IMR-90 (cell line): ENCODE measurements around the gene SGTB. TPM values are rescaled to one million over a fixed set of nuclear protein-coding genes. Genes with fewer than 3 reads are reported as not detected.

Experiments
- ATAC-seq: fragments of 200-7000 bp; cut with Tn5 transposase; 2 replicates; pipeline ENCODE4 v1.9.1; 2020; ENCODE audit warnings: low read depth, mild to moderate bottlenecking, moderate library complexity
- BruUV-seq: library from RNA; stranded (reverse); fragments of 400-500 nt; replicated peaks from 2 replicates; lab custom pipeline; 2021; lab: Mats Ljungman, UMichigan
- CTCF ChIA-PET: fragments of 300-600 bp; formaldehyde crosslinking; extraction: SDS; loops from one replicate; lab custom pipeline; 2021; ENCODE audit warnings: antibody characterized with exemption; lab: Yijun Ruan, JAX
- POLR2A ChIA-PET: fragments of 300-600 bp; sonication (Branson Sonifier 250); formaldehyde crosslinking; loops from one replicate; lab custom pipeline; 2022; ENCODE audit warnings: antibody characterized with exemption; ENCODE audit not compliant: unreplicated experiment; lab: Charles Lee
- DNase-seq: peaks from one replicate; pipeline ENCODE4 v3.0.0; 2013
- H2AFZ ChIP-seq: replicated peaks from 2 replicates; pipeline ENCODE3; 2013; ENCODE audit warnings: low read length, mild to moderate bottlenecking; ENCODE audit not compliant: poor library complexity
- H2AK5ac ChIP-seq: 2 replicates; pipeline ENCODE4 v1.6.1; 2013; ENCODE audit warnings: low read depth, low read length, inconsistent platforms
- H2AK9ac ChIP-seq: replicated peaks from 2 replicates; pipeline ENCODE3; 2013; ENCODE audit warnings: mild to moderate bottlenecking, low read depth, low read length, moderate library complexity; ENCODE audit not compliant: poor library complexity
- H2BK120ac ChIP-seq: 2 replicates; pipeline ENCODE4 v1.6.1; 2013; ENCODE audit warnings: low read depth, low read length, inconsistent platforms
- H2BK15ac ChIP-seq: 3 replicates; pipeline ENCODE4 v1.6.1; 2013; ENCODE audit warnings: low read depth, low read length, inconsistent platforms
- H2BK20ac ChIP-seq: 2 replicates; pipeline ENCODE4 v1.6.1; 2013; ENCODE audit warnings: low read depth, mild to moderate bottlenecking, inconsistent platforms, low read length, moderate library complexity
- H2BK5ac ChIP-seq: 2 replicates; pipeline ENCODE4 v1.6.1; 2013; ENCODE audit warnings: mild to moderate bottlenecking, low read depth, low read length, inconsistent platforms; ENCODE audit not compliant: poor library complexity, severe bottlenecking
- H3K14ac ChIP-seq: replicated peaks from 2 replicates; pipeline ENCODE4 v1.6.1; 2013; ENCODE audit warnings: low read depth, low read length, inconsistent platforms
- H3K18ac ChIP-seq: 2 replicates; pipeline ENCODE4 v1.6.1; 2013; ENCODE audit warnings: low read depth, low read length, control low read depth
- H3K23ac ChIP-seq: 2 replicates; pipeline ENCODE4 v1.6.1; 2013; ENCODE audit warnings: low read depth, low read length, inconsistent platforms
- H3K27ac ChIP-seq: 2 replicates; pipeline ENCODE4 v1.5.1; 2013; ENCODE audit warnings: mild to moderate bottlenecking, control low read depth, low read length; ENCODE audit not compliant: insufficient read depth
- H3K27me3 ChIP-seq: 2 replicates; pipeline ENCODE4 v1.6.1; 2013; ENCODE audit warnings: low read length; ENCODE audit not compliant: control insufficient read depth, insufficient read depth
- H3K36me3 ChIP-seq: 2 replicates; pipeline ENCODE4 v1.6.1; 2013; ENCODE audit warnings: low read length, mixed read lengths; ENCODE audit not compliant: control insufficient read depth, insufficient read depth
- H3K4ac ChIP-seq: 2 replicates; pipeline ENCODE4 v1.6.1; 2013; ENCODE audit warnings: low read depth, low read length, inconsistent platforms
- H3K4me1 ChIP-seq: 2 replicates; pipeline ENCODE4 v1.6.1; 2013; ENCODE audit warnings: low read length, mixed read lengths; ENCODE audit not compliant: control insufficient read depth, insufficient read depth
- H3K4me2 ChIP-seq: 2 replicates; pipeline ENCODE4 v1.6.1; 2013; ENCODE audit warnings: low read depth, mild to moderate bottlenecking, control low read depth, low read length, moderate library complexity
- H3K4me3 ChIP-seq: 2 replicates; pipeline ENCODE4 v1.5.1; 2013; ENCODE audit warnings: low read depth, mild to moderate bottlenecking, control low read depth, low read length, moderate library complexity; ENCODE audit not compliant: insufficient read depth
- H3K56ac ChIP-seq: 2 replicates; pipeline ENCODE4 v1.6.1; 2013; ENCODE audit warnings: low read length, inconsistent platforms; ENCODE audit not compliant: insufficient read depth; ENCODE audit errors: extremely low read depth
- H3K79me1 ChIP-seq, 2 experiments: 2 replicates each; pipeline ENCODE4 v1.6.1; 2013; ENCODE audit warnings: low read length in 2 of 2, inconsistent platforms in 1 of 2, low read depth in 1 of 2
- H3K9ac ChIP-seq: 2 replicates; pipeline ENCODE4 v1.6.1; 2013; ENCODE audit warnings: low read depth, low read length, control low read depth
- H3K9me1 ChIP-seq: 2 replicates; pipeline ENCODE4 v1.6.1; 2013; ENCODE audit warnings: low read length, inconsistent platforms; ENCODE audit not compliant: insufficient read depth
- H3K9me3 ChIP-seq: 2 replicates; pipeline ENCODE4 v1.6.1; 2013; ENCODE audit warnings: low read length; ENCODE audit not compliant: control insufficient read depth, insufficient read depth
- H4K20me1 ChIP-seq: 2 replicates; pipeline ENCODE4 v1.6.1; 2013; ENCODE audit warnings: low read length, inconsistent platforms; ENCODE audit not compliant: insufficient read depth
- H4K5ac ChIP-seq: 2 replicates; pipeline ENCODE4 v1.6.1; 2013; ENCODE audit warnings: mild to moderate bottlenecking, low read depth, low read length, control low read depth
- H4K8ac ChIP-seq, 2 experiments: 2 replicates each; pipeline ENCODE4 v1.6.1; 2013; ENCODE audit warnings: low read depth in 2 of 2, low read length in 2 of 2, control low read depth in 1 of 2, inconsistent platforms in 1 of 2
- H4K91ac ChIP-seq: 2 replicates; pipeline ENCODE4 v1.6.1; 2013; ENCODE audit warnings: low read depth, low read length, inconsistent platforms; ENCODE audit not compliant: insufficient read depth
- FOS ChIP-seq: fragments of 150-350 bp; IDR thresholded peaks from 2 replicates; pipeline ENCODE4 v1.6.1; 2016; ENCODE audit warnings: low read depth, low read length
- RAD21 ChIP-seq: IDR thresholded peaks from 2 replicates; pipeline ENCODE4 v1.6.1; 2012; ENCODE audit warnings: low read length, improper control_type of control experiment
- SMC3 ChIP-seq: fragments of 150-350 bp; IDR thresholded peaks from 2 replicates; pipeline ENCODE4 v1.6.1; 2016; ENCODE audit warnings: low read depth, mild to moderate bottlenecking, antibody characterized with exemption, low read length, moderate library complexity
- USF2 ChIP-seq: fragments of 150-350 bp; IDR thresholded peaks from 2 replicates; pipeline ENCODE4 v1.6.1; 2017; ENCODE audit warnings: mild to moderate bottlenecking, antibody characterized with exemption, low read length, low read depth
- WGBS, 2 experiments: methylation state at CpG; one replicate each; pipeline versions ENCODE4 v1.1.5 to v1.1.7; 2013; ENCODE audit warnings: missing lambda C conversion rate in 2 of 2; ENCODE audit not compliant: insufficient read length in 1 of 2; ENCODE audit errors: extremely low coverage in 2 of 2; 5-methylcytosine and 5-hydroxymethylcytosine counted together
- dilution Hi-C: fragments of 300-500 bp; cut with HindIII; formaldehyde crosslinking; loops from one replicate; pipeline ENCODE4 v1.14.3; 2018; ENCODE audit warnings: low sequenced_read_pairs; ENCODE audit not compliant: unreplicated experiment
- in situ Hi-C: fragments of 300-500 bp; cut with MboI; formaldehyde crosslinking; loops from 3 replicates; pipeline ENCODE4 v1.14.3; 2019; ENCODE audit warnings: low sequenced_read_pairs, inconsistent platforms, mixed read lengths
- intact Hi-C: fragments of 100-400 bp; cut with micrococcal nuclease; formaldehyde crosslinking; loops from 2 replicates; pipeline ENCODE4 v1.10.0; 2022
- polyA plus RNA-seq, 3 experiments: library from polyadenylated mRNA; depleted of rRNA; stranded (reverse); fragments of >200 nt; gene quantifications; 2 replicates each; pipeline ENCODE4 v1.2.3, GENCODE V29; 2012; ENCODE audit warnings: low replicate concordance in 1 of 3
- total RNA-seq: library from RNA; depleted of rRNA; stranded (reverse); fragments of >200 nt; gene quantifications from 2 replicates; pipeline ENCODE4 v1.2.3, GENCODE V29; 2012

Gene SGTB
- total and polyA plus RNA-seq, 2 of the 4 experiments (the other 2 are of a cell fraction), result 7.5 to 15.1 TPM

- Histone ChIP-seq H2AFZ (no peak overlapping the region), H4K8ac (no peak overlapping the region), H4K91ac (no peak overlapping the region), H2BK20ac (no peak overlapping the region), H2BK5ac (no peak overlapping the region), H2BK15ac (no peak overlapping the region), H3K4me2 (no peak overlapping the region), H3K23ac (no peak overlapping the region), H2AK5ac (no peak overlapping the region), H3K9me3 (no peaks in the 10 kb centered on the region), H3K4me3 (no peak overlapping the region), H3K36me3 (peaks cover 15% of the 10 kb centered on the region; the same call in 1 of the 2 replicates), H3K56ac (no peak overlapping the region), H3K4ac (no peak overlapping the region), H3K9ac (no peak overlapping the region), H3K79me1 (peaks cover 0 to 10% of the 10 kb centered on the region in 2 experiments; a peak in 3 of 4 replicates), H3K4me1 (no peaks in the 10 kb centered on the region), H4K20me1 (no peaks in the 10 kb centered on the region), H4K5ac (no peak overlapping the region), H3K27ac (no peak overlapping the region), H2BK120ac (no peak overlapping the region), H2AK9ac (no peak overlapping the region), H3K18ac (no peak overlapping the region), H3K27me3 (no peaks in the 10 kb centered on the region), H3K9me1 (no peaks in the 10 kb centered on the region), H3K14ac (no peak overlapping the region)
- ATAC-seq (no peak), DNase-seq (no peak)
- POLR2A ChIA-PET, result no interaction called here
- in situ Hi-C loops (no loop called here), dilution Hi-C loops (no loop called here), intact Hi-C loops (no loop called here)
- CTCF ChIA-PET, result no interaction called here
- no TSS peak for BruUV-seq
- no peak for TF ChIP-seq SMC3
- TF ChIP-seq FOS, result no peak
- no peak for TF ChIP-seq RAD21
- TF ChIP-seq USF2, result no peak
- WGBS, 2 experiments, result no CpG with 5 or more reads among the region's 4 CpGs
Measured at GRCh38 chr5:65699338-65699737, 22.6 kb downstream of the SGTB start.
